Cortex of kidney (tissue), 1 donor: ENCODE data around the gene GAS2.

Experiments
- DNase-seq: peaks from one replicate; lab custom pipeline; 2025; lab: John Stamatoyannopoulos, UW

Gene GAS2

DNA sequence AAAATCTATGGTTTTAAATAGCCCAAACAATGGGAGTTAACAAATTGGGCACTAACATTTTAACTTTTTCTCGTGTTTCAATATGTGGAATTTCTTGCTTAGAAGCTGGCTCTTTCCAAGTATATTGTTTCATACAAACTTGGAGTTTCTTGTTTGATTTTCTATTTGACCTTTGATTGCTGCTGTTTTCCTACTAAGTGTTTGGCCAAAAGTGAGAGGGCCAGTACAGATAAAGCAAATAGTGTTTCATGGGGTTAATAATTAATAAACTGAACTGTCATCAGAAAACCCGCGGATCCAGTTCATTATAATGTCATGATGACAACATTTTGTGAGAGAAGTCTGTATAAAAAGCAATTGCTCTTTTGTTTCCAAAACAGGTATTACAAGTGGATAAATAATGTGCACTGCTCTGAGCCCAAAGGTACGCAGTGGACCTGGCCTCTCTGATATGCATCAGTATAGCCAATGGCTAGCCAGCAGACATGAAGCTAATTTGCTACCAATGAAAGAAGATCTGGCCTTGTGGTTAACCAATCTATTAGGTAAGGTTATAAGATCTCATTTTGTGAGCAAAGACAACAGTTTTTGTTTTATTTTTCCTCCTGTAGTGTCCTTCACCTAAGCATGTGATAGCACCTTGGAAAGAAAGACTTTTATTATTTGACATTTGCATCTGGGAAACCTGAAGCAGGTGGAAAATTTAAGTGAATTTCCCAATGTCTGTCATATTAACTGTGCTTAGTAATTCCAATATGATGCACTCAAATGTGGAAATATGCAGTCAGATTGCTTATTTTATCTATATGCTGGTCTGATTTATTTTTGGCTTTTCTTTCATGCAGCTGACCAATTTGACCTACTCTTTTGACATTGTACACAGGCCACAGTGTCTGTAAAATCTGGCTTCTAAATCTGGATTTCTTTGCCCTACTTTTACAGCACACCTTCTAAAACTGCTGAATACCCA is 8.3 kb downstream of the GAS2 start:
- no peak for DNase-seq

- no peak for DNase-seq
Measured at GRCh38 chr11:22677153-22677903, 10.9 kb downstream of the GAS2 start.

DNA sequence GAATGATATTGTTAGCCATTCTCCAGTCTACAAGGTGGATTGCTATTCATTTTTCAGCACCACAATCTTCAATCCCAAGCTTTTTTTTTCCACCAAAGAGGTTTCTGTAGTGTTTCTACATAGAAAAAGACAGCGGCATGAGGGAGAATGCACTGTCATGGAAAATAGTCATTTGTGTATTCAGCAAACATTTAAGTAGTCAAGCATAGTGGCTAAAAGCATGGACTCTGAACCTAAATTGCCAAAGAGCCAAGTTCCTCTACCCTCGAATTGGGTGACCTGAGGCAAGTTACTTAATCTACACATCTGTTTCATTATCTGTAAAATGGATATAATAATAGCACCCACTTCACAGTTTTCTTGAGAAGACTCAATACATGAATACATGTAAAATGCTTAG is 14.2 kb downstream of the GAS2 start:
- DNase-seq = no peak

DNA sequence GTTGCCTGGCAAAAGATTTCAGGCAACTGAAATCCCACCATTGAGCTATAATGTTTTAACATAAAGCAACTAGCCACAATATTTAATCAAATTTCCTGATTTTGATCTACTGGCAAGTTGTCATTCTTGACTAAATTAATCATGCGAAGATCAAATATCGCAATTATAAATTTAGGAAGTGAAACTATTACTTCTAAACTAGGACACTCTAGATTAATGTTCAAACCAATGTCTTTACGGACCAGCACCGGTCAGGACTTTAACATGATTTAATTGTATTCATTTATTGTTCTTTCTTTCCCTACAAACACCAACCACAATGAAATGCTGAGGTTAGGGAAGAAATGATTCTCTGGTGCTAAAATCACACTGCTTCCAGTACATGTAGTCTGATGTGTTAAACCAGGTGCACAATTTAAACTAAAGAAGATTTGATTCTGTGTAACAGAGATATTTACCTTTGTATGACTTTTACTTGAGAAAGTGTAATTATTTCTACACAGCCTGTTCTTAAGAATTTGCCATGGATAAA is 14.9 kb downstream of the GAS2 start:
- no peak for DNase-seq

DNA sequence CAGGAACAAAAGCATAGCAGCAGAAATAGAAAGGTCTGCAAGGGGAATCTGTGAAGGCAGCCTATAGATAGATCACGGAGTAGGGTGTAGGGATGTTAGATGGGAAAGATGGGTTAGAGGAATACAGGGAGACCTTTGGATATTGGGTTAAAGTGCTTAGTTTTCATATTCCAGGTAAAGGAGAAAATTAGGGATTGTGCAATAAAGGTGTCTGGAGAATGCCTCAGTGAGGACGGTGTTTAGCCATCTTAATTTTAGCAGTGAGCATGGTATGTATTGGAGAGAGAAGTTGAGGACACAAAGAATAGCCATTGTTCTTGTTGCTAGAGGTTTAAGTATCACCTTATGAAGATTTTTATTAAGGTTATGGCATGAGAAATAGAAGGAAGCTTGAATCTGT is 17.7 kb downstream of the GAS2 start:
- no peak for DNase-seq

- DNase-seq = no peak
Measured at GRCh38 chr11:22685111-22685510, 18.7 kb downstream of the GAS2 start.

DNA sequence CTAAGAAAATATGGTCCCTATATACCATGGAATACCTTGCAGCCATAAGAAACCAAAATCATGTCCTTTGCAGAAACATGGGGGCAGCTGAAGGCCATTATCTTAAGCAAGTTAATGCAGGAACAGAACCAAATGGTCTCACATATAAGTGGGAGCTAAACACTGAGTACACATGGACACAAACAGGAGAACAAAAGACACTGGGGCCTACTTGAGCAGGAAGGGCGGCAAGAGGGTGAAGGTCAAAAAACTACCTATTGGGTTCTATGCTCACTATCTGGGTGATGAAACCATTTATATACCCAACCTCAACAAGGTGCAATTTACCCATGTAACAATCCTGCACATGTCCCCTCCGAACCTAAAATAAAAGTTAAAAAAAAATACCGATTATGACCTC is 22.5 kb downstream of the GAS2 start:
- DNase-seq = no peak

GRCh38 chr11:22690257-22690656 is 23.8 kb downstream of the GAS2 start:
- DNase-seq = no peak

DNA sequence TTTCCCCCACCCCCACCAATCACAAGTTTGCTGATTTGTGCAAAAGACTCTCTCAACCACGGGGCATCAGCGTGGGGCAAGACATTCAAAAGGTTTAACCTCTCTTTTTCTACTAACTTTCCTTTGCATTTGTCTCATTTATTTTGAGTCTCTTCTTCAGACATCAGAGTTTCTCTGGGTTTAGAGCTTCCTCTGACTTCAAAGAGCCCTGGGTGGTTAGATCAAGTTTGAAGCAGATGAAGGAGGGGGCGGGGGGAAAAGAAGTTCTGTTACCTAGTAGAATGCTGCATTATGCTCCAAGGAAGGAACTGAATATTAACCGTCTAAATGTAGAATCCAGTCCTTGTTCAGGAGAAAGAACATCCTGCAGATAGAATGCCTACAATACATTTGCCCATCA is 24.5 kb downstream of the GAS2 start:
- no peak for DNase-seq

DNA sequence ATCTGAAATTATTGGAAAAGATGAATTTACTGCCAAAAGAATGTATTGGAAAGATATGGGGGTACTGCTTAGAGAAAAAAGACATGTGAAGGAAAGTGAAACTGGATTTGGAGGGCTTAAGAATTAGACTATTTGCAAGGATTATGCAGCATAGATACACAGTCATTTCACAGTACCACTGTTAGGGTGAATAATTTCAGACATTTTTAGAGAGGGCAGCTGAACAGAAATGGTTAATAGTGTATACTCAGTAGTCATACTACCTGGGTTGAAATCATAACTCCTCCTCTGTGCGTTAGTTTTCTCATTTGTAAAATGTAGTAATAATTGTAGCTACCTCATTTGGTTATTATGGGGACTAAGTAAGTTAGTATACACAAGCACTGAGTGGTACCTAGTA is 33.0 kb downstream of the GAS2 start:
- DNase-seq = no peak

- DNase-seq = no peak
Measured at GRCh38 chr11:22702031-22702430, 35.6 kb downstream of the GAS2 start.

DNA sequence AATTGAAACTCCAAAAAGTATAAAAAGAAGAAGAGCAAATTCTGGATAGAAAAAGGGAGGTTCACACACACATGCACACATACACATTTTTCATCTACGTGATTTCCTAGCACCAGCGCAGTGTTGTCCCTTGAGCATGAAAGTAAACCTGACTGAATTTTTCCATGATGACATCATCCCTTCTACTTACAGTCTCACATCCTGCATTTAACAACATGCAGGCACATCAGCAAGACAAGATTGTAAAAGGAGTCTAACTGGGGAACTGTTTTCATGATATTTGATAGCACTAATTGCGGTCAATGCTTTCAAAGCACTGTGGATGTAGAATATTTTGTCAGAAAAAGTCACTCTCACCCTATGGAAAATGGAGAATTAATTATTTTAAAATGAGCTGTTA is 36.6 kb downstream of the GAS2 start:
- no peak for DNase-seq

DNA sequence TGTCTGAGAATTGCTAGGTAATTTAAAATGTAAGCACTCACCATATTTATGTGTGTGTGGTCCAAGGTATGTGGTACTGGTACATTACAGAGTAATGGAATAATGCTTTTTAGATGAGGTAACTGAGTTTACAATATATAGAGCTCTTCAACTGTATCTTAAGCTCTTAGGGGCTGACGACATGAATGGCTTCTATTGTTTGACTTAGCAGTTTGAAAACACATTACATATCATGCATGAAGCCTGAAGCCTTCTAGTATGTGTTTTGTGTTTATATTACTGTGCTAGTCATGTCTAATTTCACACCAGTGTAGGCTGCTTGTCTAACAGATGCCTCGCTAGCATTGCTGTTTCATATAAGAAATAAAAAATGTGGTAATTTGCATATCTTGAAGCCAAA is 37.2 kb downstream of the GAS2 start:
- DNase-seq = no peak

DNA sequence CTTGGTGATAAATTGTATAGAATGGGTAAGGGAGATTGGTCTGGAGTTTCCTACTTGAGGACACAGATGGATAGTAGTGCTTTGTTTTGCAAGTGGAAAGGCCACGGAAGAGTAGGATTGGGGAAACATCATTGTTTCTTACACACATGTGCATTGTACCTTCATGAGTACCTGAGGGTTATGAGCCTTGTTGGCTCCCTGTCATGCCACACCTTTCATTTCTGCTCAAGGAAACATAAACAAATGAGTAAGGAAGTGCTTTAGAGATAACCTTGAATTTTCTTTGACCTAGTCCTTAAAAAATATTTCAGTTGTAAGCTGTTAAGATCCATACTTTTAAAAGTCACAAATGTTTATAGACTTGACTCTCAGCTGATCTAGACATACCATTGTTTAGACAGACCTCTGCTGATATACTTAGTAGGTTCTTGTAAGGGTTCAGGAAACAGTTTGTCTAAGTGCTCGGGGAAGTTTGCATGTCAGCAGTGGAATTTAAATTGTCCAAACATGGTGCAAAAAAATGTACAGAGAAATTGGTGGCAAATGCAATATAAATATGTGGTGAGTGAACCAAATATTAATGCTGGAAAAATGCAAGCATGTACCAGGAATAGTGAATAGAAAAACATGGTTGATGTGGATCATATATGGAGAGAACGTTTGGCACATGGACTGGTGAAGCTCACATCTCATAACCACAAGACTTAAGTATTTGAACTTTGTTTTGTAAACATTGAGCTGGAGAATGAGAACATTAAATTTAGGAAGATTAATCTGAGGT is 40.9 kb downstream of the GAS2 start:
- DNase-seq = no peak

DNA sequence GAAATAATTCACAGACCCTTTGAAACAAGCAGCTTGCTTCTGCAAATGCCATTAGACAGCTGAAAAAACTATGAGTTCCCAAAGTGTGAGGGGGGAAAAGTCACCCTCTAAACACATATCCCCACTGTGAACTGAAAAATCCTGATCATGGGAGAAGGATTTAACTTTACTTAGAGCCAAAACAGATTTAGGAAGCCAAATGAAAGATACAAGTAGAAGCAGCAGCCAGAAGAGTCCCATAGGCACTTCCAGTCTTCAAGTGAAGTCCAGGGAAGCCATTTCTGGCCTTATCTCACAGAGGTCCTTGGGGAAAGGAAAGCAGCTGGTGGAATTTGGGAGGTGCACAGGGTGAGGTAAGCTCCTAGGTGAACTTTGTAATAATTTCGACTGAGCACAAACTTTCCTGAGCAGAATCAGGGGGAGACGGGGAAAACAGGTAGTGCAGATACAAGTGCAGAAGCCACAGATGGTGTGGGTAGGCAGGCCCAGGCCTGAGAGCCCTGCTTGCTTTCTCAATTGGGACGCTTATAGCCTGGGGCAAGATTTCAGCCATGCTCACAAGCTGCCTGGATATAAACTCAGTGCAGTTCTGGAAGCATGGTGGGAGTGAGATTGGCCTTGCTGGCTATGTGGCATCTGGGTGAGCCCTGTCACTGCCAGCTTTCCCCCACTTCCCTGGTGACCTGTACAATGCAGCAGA is 44.8 kb downstream of the GAS2 start:
- no peak for DNase-seq

DNA sequence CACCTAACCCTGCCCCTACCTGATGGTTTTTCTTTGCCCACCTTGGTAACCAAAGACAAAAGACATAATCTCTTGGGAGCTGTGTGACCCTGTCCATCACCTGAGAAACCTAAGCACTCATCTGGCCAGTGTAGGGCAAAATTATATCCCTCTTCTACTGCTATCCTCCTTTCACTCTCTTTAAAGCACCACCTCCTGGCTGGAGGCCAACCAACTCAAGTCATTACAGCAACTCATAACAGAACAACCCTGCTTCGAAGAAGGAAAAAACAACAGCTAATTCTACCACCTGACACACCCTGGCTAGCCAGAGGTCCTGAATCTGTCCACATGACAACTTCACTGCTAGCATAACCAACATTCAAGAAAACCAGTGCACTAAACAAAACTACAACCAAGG is 45.5 kb downstream of the GAS2 start:
- no peak for DNase-seq

- DNase-seq = no peak
Measured at GRCh38 chr11:22713336-22713735, 46.9 kb downstream of the GAS2 start.

- DNase-seq = no peak
Measured at GRCh38 chr11:22715971-22716370, 49.6 kb downstream of the GAS2 start.

- DNase-seq = no peak
Measured at GRCh38 chr11:22720457-22720856, 54.0 kb downstream of the GAS2 start.

DNA sequence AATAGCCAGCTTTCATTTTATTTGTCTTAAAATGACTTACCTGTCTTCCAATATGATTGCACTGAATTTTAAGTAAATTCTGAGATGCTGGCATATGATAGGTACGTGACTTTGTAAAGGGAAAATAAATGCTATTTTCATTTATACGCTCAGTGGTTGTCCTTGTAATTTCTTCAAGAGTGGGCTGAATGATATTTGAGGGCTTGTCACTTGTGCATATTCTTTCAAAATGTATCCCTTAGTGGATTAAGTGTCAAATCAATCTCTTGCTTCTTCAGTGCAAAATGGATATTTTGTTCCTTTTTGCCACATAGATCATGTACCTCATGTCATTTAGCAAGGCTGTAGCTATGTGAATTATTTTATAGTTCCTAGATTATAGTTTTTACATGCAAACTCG is 56.9 kb downstream of the GAS2 start:
- no peak for DNase-seq

DNA sequence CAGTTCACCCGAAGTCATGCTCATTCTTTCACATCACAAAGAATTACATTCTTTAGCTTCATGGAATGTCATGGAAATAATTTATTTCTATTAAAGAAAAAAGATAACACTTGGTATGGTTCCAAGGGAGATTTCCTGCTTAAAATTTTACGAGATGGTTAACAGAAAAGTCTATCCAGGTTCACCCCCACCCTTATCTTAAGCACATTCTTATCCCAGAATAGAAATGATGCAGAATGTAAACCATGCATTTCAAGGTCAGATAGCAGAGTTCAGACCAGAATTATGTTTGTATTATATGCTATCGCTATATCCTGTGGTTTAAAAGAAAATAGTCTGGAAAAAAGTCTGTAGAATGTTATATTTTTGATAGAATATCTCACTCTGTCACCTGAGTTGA is 58.7 kb downstream of the GAS2 start:
- DNase-seq = no peak
